Ovary (tissue), 9 donors: Measurements from ENCODE around the gene MCM9. TPM values are rescaled to one million over a fixed set of nuclear protein-coding genes. Genes with fewer than 3 reads are reported as not detected.

Experiments used
- DNase-seq, 5 donors: peaks; one replicate each; pipeline ENCODE4 v3.0.0-alpha.2; 2019 to 2020
- H3K27ac ChIP-seq, 2 donors: fragments of 200-600 bp; one replicate each; pipeline versions ENCODE4 v1.5.1 to v1.8.0; 2019 to 2022
- H3K27me3 ChIP-seq: fragments of 200-600 bp; one replicate; pipeline ENCODE4 v1.8.0; 2022
- H3K36me3 ChIP-seq: fragments of 200-600 bp; sonication (generic); one replicate; pipeline ENCODE4 v1.5.1; 2019
- H3K4me1 ChIP-seq: one replicate; pipeline ENCODE4 v1.8.1; 2013; ENCODE audit warnings: mild to moderate bottlenecking, moderate library complexity; ENCODE audit not compliant: insufficient read depth
- H3K4me3 ChIP-seq: fragments of 200-600 bp; sonication (generic); one replicate; pipeline ENCODE4 v1.5.1; 2017
- H3K9me3 ChIP-seq, 2 donors: fragments of 200-600 bp in 1 of 2; sonication (generic) in 1 of 2; one replicate each; pipeline versions ENCODE4 v1.5.1 to v1.8.1; 2013 to 2019; ENCODE audit warnings: mild to moderate bottlenecking in 1 of 2, moderate library complexity in 1 of 2
- CTCF ChIP-seq, 3 donors: fragments of 450-650 bp in 2 of 3; fragments of 200-600 bp in 1 of 3; IDR thresholded peaks; one replicate each; pipeline versions ENCODE4 v1.5.1 to v1.8.0; 2016 to 2022; ENCODE audit warnings: antibody characterized with exemption in 3 of 3, mild to moderate bottlenecking in 1 of 3
- EP300 ChIP-seq: sonication (generic); formaldehyde crosslinking; IDR thresholded peaks from one replicate; pipeline ENCODE4 v1.6.1; 2017; ENCODE audit warnings: antibody characterized with exemption
- POLR2A ChIP-seq: fragments of 450-650 bp; IDR thresholded peaks from one replicate; pipeline ENCODE4 v1.6.1; 2017; ENCODE audit warnings: antibody characterized with exemption, mild to moderate bottlenecking, moderate library complexity
- WGBS, 3 donors: extraction: QIAGEN DNeasy Blood & Tissue Kit in 1 of 3; methylation state at CpG; one replicate each; pipeline versions ENCODE4 v1.1.5 to v1.1.7; 2013 to 2017; 5-methylcytosine and 5-hydroxymethylcytosine counted together
- intact Hi-C, 4 donors: fragments of 100-400 bp; cut with DNase I; formaldehyde crosslinking; loops; one replicate each; pipeline versions ENCODE4 v1.11.0 to v1.15.1; 2022 to 2023
- polyA plus RNA-seq, 2 donors: library from polyadenylated mRNA; stranded (reverse); fragments of 200-250 nt in 1 of 2; fragments of 350-450 nt in 1 of 2; fragmentation: Illumina TruSeq in 1 of 2; extraction: RNeasy Lipid Tissue Mini Kit (QIAGEN cat#74804) in 1 of 2; gene quantifications; one replicate each; pipeline ENCODE4 v1.2.3, GENCODE V29; 2013 to 2014
- total RNA-seq, 7 donors: library from RNA; depleted of rRNA in 2 of 7; stranded (reverse); fragments of >200 nt in 2 of 7; fragmentation: NEBNext Ultra II Directional in 3 of 7; extraction: Animal tissue kit (Norgen Biotek cat#: 25700) in 3 of 7; gene quantifications; one replicate each; pipeline versions ENCODE4 v1.1.0 to v1.2.4, GENCODE V29; 2016 to 2023
- donor health status: DM: no; HTN: no; CAD: no; lungs with moderate emphysema.
- donor health status: DM: no; HTN: no; CAD: no.
- donor health status: Bipolar disorder and iron deficiency.
- donor health status: DM: yes; HTN: yes; CAD: no.
- donor health status: DM: no; HTN: no; CAD: no.
- donor health status: DM: yes; HTN: yes; CAD: no.

Gene MCM9
- total and polyA plus RNA-seq, 9 donors = 5.5 to 17.5 (median 11.2) TPM

- H3K4me1 ChIP-seq = peaks cover 10% of the 10 kb centered on the region
- H3K27ac ChIP-seq = no peak overlapping the region
- DNase-seq = no peak
- TF ChIP-seq POLR2A (no peak), EP300 (no peak), CTCF (IDR thresholded peaks at IDR 0.05) (no peak)
- no peaks in the 10 kb centered on the region for H3K9me3 ChIP-seq
- no peaks in the 10 kb centered on the region for H3K36me3 ChIP-seq
- no peaks in the 10 kb centered on the region for H3K27me3 ChIP-seq
- no peak overlapping the region for H3K4me3 ChIP-seq
- intact Hi-C loops = no loop called here
Observed at GRCh38 chr6:118902726-118903125, 32.2 kb downstream of the MCM9 start.

- TF ChIP-seq POLR2A (no peak), EP300 (no peak), CTCF (IDR thresholded peaks at IDR 0.05) (no peak)
- Histone ChIP-seq H3K9me3 (no peaks in the 10 kb centered on the region), H3K4me3 (no peak overlapping the region), H3K36me3 (no peaks in the 10 kb centered on the region), H3K27ac (no peak overlapping the region), H3K27me3 (no peaks in the 10 kb centered on the region), H3K4me1 (peaks cover 13% of the 10 kb centered on the region)
- DNase-seq = no peak
- WGBS, 3 donors = 60 to 75% (median 65%) methylated on average over 6 of the region's 6 CpGs
- intact Hi-C loops = no loop called here
Observed at GRCh38 chr6:118899948-118900347, 35.0 kb downstream of the MCM9 start.

GRCh38 chr6:118897386-118897785 lies 37.6 kb downstream of the MCM9 start:
- TF ChIP-seq POLR2A (no peak), EP300 (no peak), CTCF (IDR thresholded peaks at IDR 0.05) (no peak)
- Histone ChIP-seq H3K9me3 (no peaks in the 10 kb centered on the region), H3K27ac (no peak overlapping the region), H3K27me3 (no peaks in the 10 kb centered on the region), H3K4me3 (no peak overlapping the region), H3K36me3 (no peaks in the 10 kb centered on the region), H3K4me1 (peaks cover 13% of the 10 kb centered on the region)
- no peak for DNase-seq
- intact Hi-C loops = no loop called here

- Histone ChIP-seq H3K4me3 (no peak overlapping the region), H3K4me1 (peaks cover 15% of the 10 kb centered on the region), H3K27me3 (no peaks in the 10 kb centered on the region), H3K36me3 (no peaks in the 10 kb centered on the region), H3K9me3 (no peaks in the 10 kb centered on the region), H3K27ac (no peak overlapping the region)
- TF ChIP-seq EP300 (no peak), CTCF (IDR thresholded peaks at IDR 0.05) (no peak), POLR2A (no peak)
- intact Hi-C loops = no loop called here
- 63 to 74% (median 63%) methylated on average over 5 of the region's 5 CpGs for WGBS, 3 donors
- DNase-seq = no peak
Observed at GRCh38 chr6:118896339-118897136, 38.4 kb downstream of the MCM9 start.
